ENCODE measurements around the gene PLB1. TPM values are rescaled to one million over a fixed set of nuclear protein-coding genes. Genes with fewer than 3 reads are reported as not detected.
"Not testable (repeated sequence)": the region's sequence is repeated elsewhere in the genome, so short reads cannot be mapped to it uniquely, and the experiment has no call there.

The PLB1 gene
- total and polyA plus RNA-seq, 2 donors (not counting 1 experiment from before 2014, with no cell fraction given), result 0.25 to 0.51 TPM

GRCh38 chr2:28547906-28548600 is 52.2 kb downstream of the PLB1 start:
- intact Hi-C loops (cut with micrococcal nuclease), result no loop called here
- ChIA-PET POLR2A (no interaction called here), CTCF (interaction anchor here (0.9 kb wide), 1 partner anchor 19 kb away, joined by 3 read pairs; no protein-coding TSS in a partner anchor)
- no peak overlapping the region for H3K27ac ChIP-seq (ENCODE audit: low read length in 2 of 2)
- Mint-ChIP-seq H3K27me3 (peaks cover 6% of the 10 kb centered on the region), H3K9me3 (ENCODE audit: insufficient read depth) (no peaks in the 10 kb centered on the region), H3K27ac (no peak overlapping the region), H3K4me3 (no peak overlapping the region), H3K4me1 (no peaks in the 10 kb centered on the region)
- no peaks in the 10 kb centered on the region for H3K9me3 ChIP-seq (ENCODE audit: control extremely low read depth in 1 of 3, control insufficient read depth in 2 of 3, insufficient read depth in 1 of 3, low read length in 2 of 3)
- H4K20me1 ChIP-seq (ENCODE audit: control insufficient read depth, insufficient read depth, low read length, poor library complexity, severe bottlenecking), result no peaks in the 10 kb centered on the region
- no peak for TF ChIP-seq EZH2 (IDR thresholded peaks at IDR 0.05; ENCODE audit: borderline replicate concordance, insufficient read depth, low read depth, low read length, poor library complexity, severe bottlenecking)
- TF ChIP-seq, protein P1, sequence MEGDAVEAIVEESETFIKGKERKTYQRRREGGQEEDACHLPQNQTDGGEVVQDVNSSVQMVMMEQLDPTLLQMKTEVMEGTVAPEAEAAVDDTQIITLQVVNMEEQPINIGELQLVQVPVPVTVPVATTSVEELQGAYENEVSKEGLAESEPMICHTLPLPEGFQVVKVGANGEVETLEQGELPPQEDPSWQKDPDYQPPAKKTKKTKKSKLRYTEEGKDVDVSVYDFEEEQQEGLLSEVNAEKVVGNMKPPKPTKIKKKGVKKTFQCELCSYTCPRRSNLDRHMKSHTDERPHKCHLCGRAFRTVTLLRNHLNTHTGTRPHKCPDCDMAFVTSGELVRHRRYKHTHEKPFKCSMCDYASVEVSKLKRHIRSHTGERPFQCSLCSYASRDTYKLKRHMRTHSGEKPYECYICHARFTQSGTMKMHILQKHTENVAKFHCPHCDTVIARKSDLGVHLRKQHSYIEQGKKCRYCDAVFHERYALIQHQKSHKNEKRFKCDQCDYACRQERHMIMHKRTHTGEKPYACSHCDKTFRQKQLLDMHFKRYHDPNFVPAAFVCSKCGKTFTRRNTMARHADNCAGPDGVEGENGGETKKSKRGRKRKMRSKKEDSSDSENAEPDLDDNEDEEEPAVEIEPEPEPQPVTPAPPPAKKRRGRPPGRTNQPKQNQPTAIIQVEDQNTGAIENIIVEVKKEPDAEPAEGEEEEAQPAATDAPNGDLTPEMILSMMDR (IDR thresholded peaks at IDR 0.05), result no peak
- 98% methylated on average over 5 of the region's 10 CpGs for WGBS (ENCODE audit: insufficient coverage)
- H3K27me3 ChIP-seq (replicated peaks in 1 of 4; ENCODE audit: control extremely low read depth in 1 of 4, control insufficient read depth in 3 of 4, insufficient read depth in 4 of 4, low read length in 3 of 4), result peaks cover 0 to 2% (median 0%) of the 10 kb centered on the region in 4 experiments
- no peaks in the 10 kb centered on the region for H3K79me2 ChIP-seq (ENCODE audit: control insufficient read depth, insufficient read depth, low read length)
- H3K4me1 ChIP-seq (ENCODE audit: control insufficient read depth in 2 of 2, insufficient read depth in 2 of 2, low read length in 2 of 2), result no peaks in the 10 kb centered on the region
- H3K36me3 ChIP-seq (replicated peaks in 1 of 2; ENCODE audit: control extremely low read depth in 1 of 2, control insufficient read depth in 1 of 2, extremely low read depth in 1 of 2, insufficient read depth in 2 of 2, low read length in 1 of 2), result no peaks in the 10 kb centered on the region
- H3K9ac ChIP-seq (ENCODE audit: low read length), result no peak overlapping the region
- ATAC-seq (ENCODE audit: low read depth) (no peak), DNase-seq (no peak)
- H3K4me2 ChIP-seq (replicated peaks; ENCODE audit: low read depth, low read length, poor library complexity, severe bottlenecking), result no peak overlapping the region
- no peak overlapping the region for H3K4me3 ChIP-seq (ENCODE audit: control extremely low read depth in 1 of 5, extremely low read depth in 1 of 5, insufficient read depth in 1 of 5, low read depth in 2 of 5, low read length in 4 of 5)
- H2AFZ ChIP-seq (ENCODE audit: insufficient read depth, low read depth, low read length, poor library complexity, severe bottlenecking), result no peak overlapping the region

DNA sequence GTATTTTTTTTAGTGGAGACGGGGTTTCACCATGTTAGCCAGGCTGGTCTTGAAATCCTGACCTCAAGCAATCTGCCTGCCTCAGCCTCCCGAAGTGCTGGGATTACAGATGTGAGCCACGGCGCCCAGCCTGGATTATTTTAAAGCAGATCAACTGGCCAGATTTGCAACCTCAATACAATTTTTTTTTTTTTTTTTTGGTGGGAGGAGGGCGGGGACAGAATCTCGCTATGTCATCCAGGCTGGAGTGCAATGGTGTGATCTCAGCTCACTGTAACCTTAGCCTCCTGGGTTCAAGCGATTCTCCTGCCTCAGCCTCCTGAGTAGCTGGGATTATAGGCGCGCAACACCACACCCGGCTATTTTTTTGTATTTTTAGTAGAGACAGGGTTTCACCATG is 54.5 kb downstream of the PLB1 start:
- H3K79me2 ChIP-seq (ENCODE audit: control insufficient read depth, insufficient read depth, low read length); H3K4me2 ChIP-seq (replicated peaks; ENCODE audit: low read depth, low read length, poor library complexity, severe bottlenecking); H3K9me3 Mint-ChIP-seq (ENCODE audit: insufficient read depth); H3K4me1 ChIP-seq (ENCODE audit: control insufficient read depth in 2 of 2, insufficient read depth in 2 of 2, low read length in 2 of 2); H3K27me3 Mint-ChIP-seq; H3K36me3 ChIP-seq (replicated peaks in 1 of 2; ENCODE audit: control extremely low read depth in 1 of 2, control insufficient read depth in 1 of 2, extremely low read depth in 1 of 2, insufficient read depth in 2 of 2, low read length in 1 of 2); H3K9ac ChIP-seq (ENCODE audit: low read length); POLR2A ChIA-PET; H3K4me3 Mint-ChIP-seq; H3K27ac ChIP-seq (ENCODE audit: low read length in 2 of 2); H2AFZ ChIP-seq (ENCODE audit: insufficient read depth, low read depth, low read length, poor library complexity, severe bottlenecking); H3K27me3 ChIP-seq (replicated peaks in 1 of 4; ENCODE audit: control extremely low read depth in 1 of 4, control insufficient read depth in 3 of 4, insufficient read depth in 4 of 4, low read length in 3 of 4); H3K4me1 Mint-ChIP-seq; H3K4me3 ChIP-seq (ENCODE audit: control extremely low read depth in 1 of 5, extremely low read depth in 1 of 5, insufficient read depth in 1 of 5, low read depth in 2 of 5, low read length in 4 of 5); H4K20me1 ChIP-seq (ENCODE audit: control insufficient read depth, insufficient read depth, low read length, poor library complexity, severe bottlenecking); DNase-seq; H3K9me3 ChIP-seq (ENCODE audit: control extremely low read depth in 1 of 3, control insufficient read depth in 2 of 3, insufficient read depth in 1 of 3, low read length in 2 of 3); intact Hi-C loops (cut with micrococcal nuclease); ATAC-seq (ENCODE audit: low read depth); H3K27ac Mint-ChIP-seq: not testable (repeated sequence)
- CTCF ChIA-PET, result interaction anchor here (0.7 kb wide), 1 partner anchor 11 kb away, joined by 3 read pairs; no protein-coding TSS in a partner anchor
- 95% methylated on average over 4 of the region's 10 CpGs for WGBS (ENCODE audit: insufficient coverage)
